22Rv1 (cell line): ENCODE measurements around the gene SSR4.

Source experiments
- CTCF ChIP-seq: fragments of 450-650 bp; IDR thresholded peaks from 2 replicates; pipeline ENCODE4 v1.5.1; 2017; ENCODE audit warnings: mild to moderate bottlenecking
- ZFX ChIP-seq: fragments of 450-650 bp; IDR thresholded peaks from 2 replicates; pipeline ENCODE4 v1.6.1; 2017; ENCODE audit warnings: antibody characterized with exemption, borderline replicate concordance

DNA sequence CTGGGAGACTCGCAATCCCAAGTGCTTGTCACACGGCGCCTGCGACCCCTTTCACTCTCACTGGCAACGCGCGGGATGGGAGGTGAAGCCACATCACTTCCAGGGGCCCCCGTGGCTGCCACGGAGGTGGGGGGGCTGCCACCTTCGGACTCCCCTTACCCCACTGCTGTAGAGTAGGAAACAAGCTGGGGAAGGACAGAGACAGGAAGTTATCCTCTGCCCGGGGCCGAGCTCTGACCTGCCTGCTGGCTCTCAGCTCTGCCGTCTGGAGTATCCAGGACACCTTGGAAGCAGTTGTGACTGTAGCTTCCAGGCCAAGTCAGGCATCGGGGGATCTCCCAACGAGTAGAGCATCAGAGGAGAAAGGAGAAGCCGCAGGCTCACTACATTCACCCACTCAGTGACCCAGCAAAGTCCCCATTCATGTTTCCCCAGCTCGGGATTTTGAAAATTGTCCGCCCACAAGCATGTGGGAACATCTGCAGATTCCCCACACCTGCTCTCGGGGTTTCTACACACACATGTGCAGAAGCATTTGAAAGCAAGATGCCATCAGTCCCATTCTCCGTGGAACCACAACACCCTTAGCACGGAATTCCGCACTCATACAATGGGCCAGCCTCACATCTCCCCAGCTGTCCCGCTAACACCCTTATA, 25.0 kb downstream of the SSR4 start:
- no peak for TF ChIP-seq CTCF
- TF ChIP-seq ZFX, result no peak
